ENCODE data around the gene SYNE2.

The SYNE2 gene

GRCh38 chr14:64147126-64147790 is 294.5 kb downstream of the SYNE2 start:
- TF ChIP-seq CTCF (conservative IDR thresholded peaks at IDR 0.05) = no peak

GRCh38 chr14:64149921-64150320 is 297.1 kb downstream of the SYNE2 start:
- no peak overlapping the region for H3K27ac ChIP-seq
- TF ChIP-seq CTCF (conservative IDR thresholded peaks at IDR 0.05) = no peak

More at GRCh38 chr14:64147126-64147790, 294.5 kb downstream of the SYNE2 start:
- H3K27ac ChIP-seq = no peak overlapping the region

DNA sequence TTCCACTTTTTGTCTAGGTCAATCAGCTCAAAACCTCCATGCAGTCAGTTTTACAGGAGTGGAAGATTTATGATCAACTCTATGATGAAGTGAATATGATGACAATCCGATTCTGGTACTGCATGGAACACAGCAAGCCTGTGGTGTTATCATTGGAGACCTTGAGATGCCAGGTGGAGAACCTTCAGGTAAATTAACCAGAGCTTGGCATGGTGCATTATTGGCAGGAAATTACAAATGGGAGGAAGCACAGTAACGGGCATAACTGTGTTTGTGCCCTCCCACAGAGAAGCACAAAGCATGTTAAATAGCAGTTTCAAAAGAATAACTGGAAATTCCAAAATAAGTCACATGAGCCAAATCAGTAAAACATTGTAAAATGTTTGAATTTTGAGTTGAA is 305.8 kb downstream of the SYNE2 start:
- H3K27ac ChIP-seq = no peak overlapping the region
- TF ChIP-seq CTCF (conservative IDR thresholded peaks at IDR 0.05) = no peak

DNA sequence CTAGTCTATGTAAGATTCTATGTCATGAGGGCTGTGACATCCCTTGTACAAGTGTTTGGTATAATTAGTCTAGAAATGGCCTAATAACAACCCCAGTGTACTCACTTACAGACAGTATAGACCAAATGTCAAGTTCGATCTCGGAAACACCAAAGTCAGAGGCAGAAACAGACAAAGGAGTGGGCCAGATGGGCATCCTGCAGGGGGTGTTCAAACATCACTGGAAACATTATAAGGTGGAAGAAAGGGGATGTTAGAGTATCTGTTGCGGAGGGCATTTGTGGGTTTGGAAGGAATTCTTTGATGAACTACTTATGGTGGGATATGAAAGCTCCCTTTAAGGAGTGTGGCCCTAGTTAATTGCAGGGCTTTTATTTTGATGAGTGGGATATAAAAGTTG is 306.8 kb downstream of the SYNE2 start:
- no peak overlapping the region for H3K27ac ChIP-seq
- no peak for TF ChIP-seq CTCF (conservative IDR thresholded peaks at IDR 0.05)

GRCh38 chr14:64170181-64170580 is 317.4 kb downstream of the SYNE2 start:
- no peak overlapping the region for H3K27ac ChIP-seq
- TF ChIP-seq CTCF (conservative IDR thresholded peaks at IDR 0.05) = no peak

GRCh38 chr14:64174922-64175782 is 322.3 kb downstream of the SYNE2 start:
- H3K27ac ChIP-seq = no peak overlapping the region
- TF ChIP-seq CTCF (conservative IDR thresholded peaks at IDR 0.05) = no peak

DNA sequence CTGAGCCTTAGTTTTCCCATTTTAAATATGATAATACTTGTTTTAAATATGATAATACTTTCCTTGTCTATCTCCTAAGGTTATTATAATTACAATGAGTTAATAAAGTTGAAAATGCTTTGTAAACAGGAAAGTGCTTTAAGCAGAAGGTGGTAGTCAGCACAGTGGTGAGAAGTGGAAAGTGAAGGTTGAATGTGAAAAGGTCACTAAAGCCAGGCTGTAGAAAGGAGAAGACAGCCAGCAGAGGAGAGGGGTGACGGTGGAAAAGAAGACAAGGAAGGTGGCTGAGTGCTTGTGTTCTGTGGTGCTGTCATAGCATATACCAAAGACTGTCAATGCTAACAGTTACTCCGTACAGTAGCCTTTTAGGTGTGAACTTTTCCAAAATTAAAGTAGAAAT is 323.5 kb downstream of the SYNE2 start:
- no peak for TF ChIP-seq CTCF (conservative IDR thresholded peaks at IDR 0.05)
- H3K27ac ChIP-seq = no peak overlapping the region
